ENCODE measurements around the gene LMAN1L. TPM values are rescaled to one million over a fixed set of nuclear protein-coding genes. Genes with fewer than 3 reads are reported as not detected.

Gene LMAN1L
- total RNA-seq, 2 donors from 2014 or later = 0.27 to 1.1 TPM

DNA sequence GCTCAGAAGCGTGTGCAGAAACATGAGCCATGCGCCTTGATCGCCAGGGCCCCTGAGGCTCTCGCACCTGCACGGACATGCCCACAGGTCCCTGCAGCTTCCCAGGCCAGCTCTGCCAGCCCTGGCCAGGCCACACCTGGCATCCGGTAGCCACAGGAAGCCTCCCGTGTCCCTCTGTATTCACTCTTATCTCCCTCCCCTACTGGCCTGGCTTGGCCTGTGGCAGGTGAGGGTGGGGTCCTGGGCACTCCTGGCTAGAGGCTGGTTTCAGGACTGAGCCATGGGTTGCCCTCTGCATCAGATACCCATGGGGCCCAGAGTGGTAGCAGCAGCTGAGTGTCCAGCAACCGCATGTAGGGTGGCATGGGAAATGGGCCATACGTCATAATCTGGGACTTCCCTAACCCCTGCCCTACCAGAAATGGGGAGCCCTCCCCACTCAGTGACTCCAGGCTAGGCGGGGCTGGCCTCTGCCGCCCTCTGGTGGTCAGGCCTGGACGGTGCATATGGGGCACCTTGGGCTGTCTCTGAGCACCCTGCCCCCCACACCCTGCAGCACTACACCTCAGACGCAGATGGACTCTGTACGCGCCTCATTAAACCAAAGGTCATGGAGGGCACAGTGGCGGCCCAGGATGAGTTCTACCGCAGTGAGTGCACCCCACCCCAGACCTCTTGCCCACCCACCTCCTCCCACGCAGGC, 12.6 kb upstream of the LMAN1L start:
- H3K9me3 Mint-ChIP-seq = no peaks in the 10 kb centered on the region
- H3K27ac Mint-ChIP-seq = peak overlapping the region; percentile 82 to 90
- DNase-seq (ENCODE audit: low spot score in 2 of 2) (peak; percentile 88 to 93), ATAC-seq (peak; percentile 83 to 90)
- H3K36me3 Mint-ChIP-seq = peaks cover 0 to 29% of the 10 kb centered on the region in 2 donors

DNA sequence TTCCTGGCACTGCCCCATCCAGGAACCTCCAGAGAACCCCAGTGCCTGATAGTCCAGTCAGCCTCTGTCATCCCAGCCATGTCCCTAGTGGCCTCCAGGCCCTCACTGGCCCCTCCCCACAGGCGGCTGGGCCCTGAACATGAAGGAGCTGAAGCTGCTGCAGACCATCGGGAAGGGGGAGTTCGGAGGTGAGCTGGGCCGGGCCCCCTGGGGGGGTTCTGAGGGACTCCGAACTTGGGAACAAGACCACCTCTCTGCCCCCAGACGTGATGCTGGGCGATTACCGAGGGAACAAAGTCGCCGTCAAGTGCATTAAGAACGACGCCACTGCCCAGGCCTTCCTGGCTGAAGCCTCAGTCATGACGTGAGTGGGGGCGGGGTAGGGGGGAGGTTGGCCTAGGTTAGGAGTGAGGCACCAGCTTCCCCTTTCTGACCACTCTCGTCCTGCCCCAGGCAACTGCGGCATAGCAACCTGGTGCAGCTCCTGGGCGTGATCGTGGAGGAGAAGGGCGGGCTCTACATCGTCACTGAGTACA, 12.0 kb upstream of the LMAN1L start:
- Mint-ChIP-seq H3K27ac (peak overlapping the region; percentile 82 to 90), H3K9me3 (no peaks in the 10 kb centered on the region), H3K36me3 (peaks cover 0 to 31% of the 10 kb centered on the region in 2 donors)
- DNase-seq (ENCODE audit: low spot score in 2 of 2) (no peak), ATAC-seq (no peak)

- peak overlapping the region in 1 of 2 donors; percentile 77 for H3K27ac Mint-ChIP-seq
- H3K9me3 Mint-ChIP-seq = no peaks in the 10 kb centered on the region
- ATAC-seq = no peak
- H3K36me3 Mint-ChIP-seq = peaks cover 0 to 24% of the 10 kb centered on the region in 2 donors
- DNase-seq (ENCODE audit: low spot score in 2 of 2) = no peak
Observed at GRCh38 chr15:74801311-74801997, 11.2 kb upstream of the LMAN1L start.

- H3K9me3 Mint-ChIP-seq = no peaks in the 10 kb centered on the region
- ATAC-seq (no peak), DNase-seq (ENCODE audit: low spot score in 2 of 2) (no peak)
- H3K27ac Mint-ChIP-seq = peak overlapping the region in 1 of 2 donors; percentile 51
- peaks cover 0 to 22% of the 10 kb centered on the region in 2 donors for H3K36me3 Mint-ChIP-seq
Observed at GRCh38 chr15:74802290-74802689, 10.3 kb upstream of the LMAN1L start.

DNA sequence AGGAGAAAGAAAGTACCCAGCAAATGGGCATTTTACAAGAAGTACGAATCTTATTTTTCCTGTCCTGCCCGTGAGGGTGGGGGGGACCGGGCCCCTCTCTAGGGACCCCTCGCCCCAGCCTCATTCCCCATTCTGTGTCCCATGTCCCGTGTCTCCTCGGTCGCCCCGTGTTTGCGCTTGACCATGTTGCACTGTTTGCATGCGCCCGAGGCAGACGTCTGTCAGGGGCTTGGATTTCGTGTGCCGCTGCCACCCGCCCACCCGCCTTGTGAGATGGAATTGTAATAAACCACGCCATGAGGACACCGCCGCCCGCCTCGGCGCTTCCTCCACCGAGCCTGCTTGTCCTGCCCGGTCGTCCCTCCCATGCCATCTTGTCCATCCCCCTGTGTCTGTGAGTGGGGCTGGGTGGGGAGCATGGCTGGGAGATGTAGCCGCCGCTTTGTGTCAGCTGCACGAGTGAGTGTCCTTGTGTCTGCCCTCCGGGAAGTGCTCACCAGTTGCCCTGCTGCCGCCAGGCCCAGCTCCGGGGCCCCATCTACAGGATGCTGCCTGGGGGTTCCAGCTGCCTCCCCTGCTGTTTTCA, 9.7 kb upstream of the LMAN1L start:
- Mint-ChIP-seq H3K27ac (peak overlapping the region in 1 of 2 donors; percentile 35), H3K36me3 (peaks cover 0 to 21% of the 10 kb centered on the region in 2 donors), H3K9me3 (no peaks in the 10 kb centered on the region)
- DNase-seq (ENCODE audit: low spot score in 2 of 2) = no peak
- no peak for ATAC-seq

DNA sequence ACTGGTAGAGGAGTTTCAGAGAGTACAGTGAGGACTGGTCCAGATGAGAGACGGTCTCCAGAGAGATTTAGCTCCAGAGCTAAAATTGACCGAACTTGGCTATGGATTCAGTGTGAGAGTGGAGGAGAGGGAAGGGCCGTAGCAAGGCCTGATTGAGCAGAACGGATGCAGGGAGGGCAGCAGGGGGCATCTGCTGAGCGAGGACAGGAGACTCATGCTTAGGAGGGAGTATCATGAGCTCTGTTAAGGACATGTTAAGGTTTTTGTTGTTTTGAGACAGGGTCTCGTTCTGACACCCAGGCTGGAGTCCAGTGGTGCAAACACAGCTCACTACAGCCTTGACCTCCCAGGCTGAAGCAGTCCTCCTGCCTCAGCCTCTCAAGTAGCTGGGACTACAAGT, 7.7 kb upstream of the LMAN1L start:
- DNase-seq (ENCODE audit: low spot score in 2 of 2) (no peak), ATAC-seq (no peak)
- H3K9me3 Mint-ChIP-seq = no peaks in the 10 kb centered on the region
- H3K36me3 Mint-ChIP-seq = peaks cover 0 to 18% of the 10 kb centered on the region in 2 donors
- H3K27ac Mint-ChIP-seq = peak overlapping the region; percentile 35 to 93

DNA sequence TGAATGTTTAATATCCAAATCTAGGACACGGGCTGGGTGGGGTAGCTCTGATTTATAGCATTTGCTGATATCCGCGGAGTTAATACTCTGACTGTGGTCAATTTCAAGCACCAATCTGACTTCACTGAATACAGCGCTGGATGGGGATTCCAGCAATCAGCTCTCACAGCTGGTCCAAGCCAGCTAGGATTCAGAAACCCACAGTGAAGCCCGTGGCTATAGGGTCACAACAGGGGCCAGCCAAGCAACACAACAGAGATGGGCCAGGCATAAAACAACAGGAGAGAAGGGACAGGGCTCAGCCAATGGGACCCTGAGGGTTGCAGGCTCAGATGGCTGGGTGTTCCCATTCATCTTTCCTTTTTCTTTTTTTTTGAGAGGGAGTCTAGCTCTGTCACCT, 5.4 kb upstream of the LMAN1L start:
- Mint-ChIP-seq H3K27ac (peak overlapping the region; percentile 69 to 84), H3K9me3 (no peaks in the 10 kb centered on the region), H3K36me3 (peaks cover 0 to 18% of the 10 kb centered on the region in 2 donors)
- ATAC-seq (peak in 1 of 2 donors; percentile 11), DNase-seq (ENCODE audit: low spot score in 2 of 2) (no peak)

GRCh38 chr15:74808078-74808839, 4.4 kb upstream of the LMAN1L start:
- ATAC-seq (no peak), DNase-seq (ENCODE audit: low spot score in 2 of 2) (no peak)
- Mint-ChIP-seq H3K27ac (peak overlapping the region; percentile 69 to 84), H3K36me3 (peaks cover 0 to 14% of the 10 kb centered on the region in 2 donors), H3K9me3 (no peaks in the 10 kb centered on the region)

- Mint-ChIP-seq H3K27ac (peak overlapping the region; percentile 10 to 77), H3K9me3 (no peaks in the 10 kb centered on the region), H3K36me3 (peaks cover 0 to 12% of the 10 kb centered on the region in 2 donors)
- DNase-seq (ENCODE audit: low spot score in 2 of 2) = no peak
- ATAC-seq = no peak
Observed at GRCh38 chr15:74808840-74809229, 3.8 kb upstream of the LMAN1L start.

GRCh38 chr15:74809242-74809641, 3.4 kb upstream of the LMAN1L start:
- no peaks in the 10 kb centered on the region for H3K9me3 Mint-ChIP-seq
- H3K36me3 Mint-ChIP-seq = peaks cover 0 to 8% of the 10 kb centered on the region in 2 donors
- H3K27ac Mint-ChIP-seq = peak overlapping the region; percentile 36 to 77
- no peak for ATAC-seq
- no peak for DNase-seq (ENCODE audit: low spot score in 2 of 2)

GRCh38 chr15:74809956-74810355, 2.7 kb upstream of the LMAN1L start:
- peaks cover 0 to 2% of the 10 kb centered on the region in 2 donors for H3K36me3 Mint-ChIP-seq
- DNase-seq (ENCODE audit: low spot score in 2 of 2) = no peak
- peak overlapping the region in 1 of 2 donors; percentile 36 for H3K27ac Mint-ChIP-seq
- no peaks in the 10 kb centered on the region for H3K9me3 Mint-ChIP-seq
- no peak for ATAC-seq

GRCh38 chr15:74815121-74815934, 2.7 kb downstream of the LMAN1L start:
- Mint-ChIP-seq H3K27ac (peak overlapping the region; percentile 17 to 65), H3K36me3 (no peaks in the 10 kb centered on the region), H3K9me3 (no peaks in the 10 kb centered on the region)
- no peak for ATAC-seq
- no peak for DNase-seq (ENCODE audit: low spot score in 2 of 2)

GRCh38 chr15:74815961-74816360, 3.3 kb downstream of the LMAN1L start:
- DNase-seq (ENCODE audit: low spot score in 2 of 2) (no peak), ATAC-seq (no peak)
- Mint-ChIP-seq H3K9me3 (no peaks in the 10 kb centered on the region), H3K27ac (peak overlapping the region in 1 of 2 donors; percentile 17), H3K36me3 (no peaks in the 10 kb centered on the region)

DNA sequence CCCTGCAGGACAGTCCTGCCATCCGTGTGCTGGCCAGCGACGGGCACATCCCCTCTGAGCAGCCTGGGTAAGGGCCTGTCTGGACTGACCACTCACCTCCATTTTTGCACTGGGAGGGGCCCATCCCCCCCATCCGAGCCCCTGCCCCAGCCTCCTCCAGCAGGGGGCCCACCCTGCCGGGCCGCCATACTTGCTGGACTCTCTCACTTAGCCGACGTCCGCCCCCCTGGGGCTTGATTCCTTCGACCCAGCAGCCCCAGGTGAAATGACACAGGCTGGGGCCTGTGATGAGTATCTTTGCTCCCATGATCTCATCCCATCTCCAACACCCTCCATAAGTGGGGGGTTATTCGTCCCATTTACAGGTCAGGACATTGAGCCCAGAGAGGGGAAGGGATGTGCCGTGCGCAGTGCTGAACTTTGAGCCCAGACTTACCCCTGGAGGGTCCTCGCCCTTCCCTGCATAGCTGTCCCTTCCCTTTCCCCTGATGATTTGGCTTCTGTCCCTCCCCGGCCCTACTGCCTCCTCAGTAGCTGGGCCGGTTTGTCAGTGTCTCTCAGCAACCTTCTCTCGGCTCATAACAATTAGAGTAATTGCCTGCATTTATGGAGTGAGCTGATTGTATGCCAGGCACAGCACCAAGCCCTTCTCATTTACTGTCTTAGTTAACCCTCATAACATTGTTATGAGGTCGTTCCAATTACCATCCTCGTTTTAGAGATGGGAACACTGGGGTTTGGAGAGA, 4.2 kb downstream of the LMAN1L start:
- peak overlapping the region in 1 of 2 donors; percentile 84 for H3K27ac Mint-ChIP-seq
- ATAC-seq (no peak), DNase-seq (ENCODE audit: low spot score in 2 of 2) (no peak)
- no peaks in the 10 kb centered on the region for H3K9me3 Mint-ChIP-seq
- H3K36me3 Mint-ChIP-seq = no peaks in the 10 kb centered on the region

DNA sequence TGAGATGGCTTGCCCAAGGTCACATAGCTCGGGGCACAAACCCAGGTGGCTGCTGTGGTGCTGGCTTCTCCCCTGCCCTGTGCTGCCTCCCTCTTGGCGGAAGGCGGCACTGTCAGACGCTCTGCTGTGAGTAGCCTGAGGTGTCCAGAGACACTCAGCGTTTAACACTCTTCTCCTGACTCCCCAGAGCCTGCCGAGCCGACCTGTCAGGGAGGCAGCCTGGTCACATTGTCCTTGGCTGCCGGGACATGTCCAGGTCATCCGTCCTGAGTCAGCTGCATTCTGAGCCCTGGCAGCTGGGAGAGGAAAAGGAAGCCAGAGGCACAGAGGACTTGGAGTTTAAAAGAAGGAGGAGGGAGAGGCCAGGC, 4.7 kb downstream of the LMAN1L start:
- H3K36me3 Mint-ChIP-seq = no peaks in the 10 kb centered on the region
- no peak for DNase-seq (ENCODE audit: low spot score in 2 of 2)
- peak overlapping the region in 1 of 2 donors; percentile 84 for H3K27ac Mint-ChIP-seq
- no peaks in the 10 kb centered on the region for H3K9me3 Mint-ChIP-seq
- no peak for ATAC-seq
